Activated gamma-delta T cell treated with anti-CD3 and anti-CD28 coated beads, Interleukin-2, amount 50 U/mL, for 16 hours (primary cell): ENCODE data around the gene ATP6V1C2.

ENCODE experiments used
- DNase-seq: peaks from one replicate; pipeline ENCODE4 v3.0.0-alpha.2; 2020; ENCODE audit warnings: low read depth

ATP6V1C2 gene

DNA sequence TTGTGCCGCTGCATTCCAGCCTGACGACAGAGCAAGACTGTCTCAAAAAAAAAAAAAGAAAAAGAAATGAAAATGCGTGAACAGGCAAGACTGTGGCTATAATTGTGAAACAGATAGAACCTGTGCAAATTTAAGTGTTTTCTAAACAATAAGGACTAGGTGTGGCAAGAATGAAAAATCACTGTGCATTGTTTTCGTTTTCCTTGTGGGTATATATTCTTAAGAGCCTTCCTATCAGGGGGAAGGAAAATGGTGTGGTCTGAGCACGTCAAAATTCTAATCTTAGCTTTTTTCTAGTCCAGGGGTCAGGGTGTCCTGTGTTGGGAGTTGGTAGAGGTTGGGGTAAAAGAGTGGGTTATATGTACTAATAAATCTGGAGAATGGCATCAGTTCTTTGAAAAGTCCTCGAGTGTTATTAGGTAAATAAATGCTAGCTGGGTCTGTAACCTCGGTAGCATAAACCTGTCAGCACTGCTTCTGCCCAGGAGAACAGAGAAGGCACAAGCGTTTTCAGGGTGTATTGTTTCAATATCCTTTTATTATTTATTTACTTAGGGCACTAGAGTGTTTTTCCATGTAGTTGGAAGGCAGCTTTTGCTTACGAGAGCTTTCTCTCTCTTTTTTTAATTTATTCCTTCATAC, 11.6 kb downstream of the ATP6V1C2 start:
- no peak for DNase-seq

GRCh38 chr2:10733566-10733925, 12.1 kb downstream of the ATP6V1C2 start:
- no peak for DNase-seq

- DNase-seq, result no peak
Observed at GRCh38 chr2:10733980-10734379, 12.6 kb downstream of the ATP6V1C2 start.

GRCh38 chr2:10738192-10738591, 16.8 kb downstream of the ATP6V1C2 start:
- DNase-seq, result no peak

- no peak for DNase-seq
Observed at GRCh38 chr2:10740226-10740625, 18.8 kb downstream of the ATP6V1C2 start.

GRCh38 chr2:10741139-10741538, 19.7 kb downstream of the ATP6V1C2 start:
- DNase-seq, result no peak

- DNase-seq, result no peak
Observed at GRCh38 chr2:10742666-10743065, 21.2 kb downstream of the ATP6V1C2 start.

DNA sequence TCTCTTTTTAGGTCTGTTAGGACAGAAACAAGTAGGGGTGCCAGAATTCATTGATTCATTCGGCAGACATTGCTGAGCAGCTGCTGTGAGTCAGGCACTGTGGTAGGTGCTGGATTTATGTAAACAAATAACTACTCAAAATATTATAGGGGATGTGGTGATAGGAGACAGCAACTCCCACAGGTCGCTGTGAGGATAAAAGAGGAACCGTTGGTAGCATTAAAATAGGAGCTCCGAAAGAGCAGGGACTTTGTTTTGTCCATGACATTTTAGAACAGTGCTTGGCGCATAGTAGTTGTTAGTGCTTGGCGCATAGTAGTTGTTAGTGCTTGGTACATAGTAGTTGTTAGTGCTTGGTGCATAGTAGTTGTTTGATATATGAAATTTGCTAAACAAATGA, 29.2 kb downstream of the ATP6V1C2 start:
- no peak for DNase-seq

DNA sequence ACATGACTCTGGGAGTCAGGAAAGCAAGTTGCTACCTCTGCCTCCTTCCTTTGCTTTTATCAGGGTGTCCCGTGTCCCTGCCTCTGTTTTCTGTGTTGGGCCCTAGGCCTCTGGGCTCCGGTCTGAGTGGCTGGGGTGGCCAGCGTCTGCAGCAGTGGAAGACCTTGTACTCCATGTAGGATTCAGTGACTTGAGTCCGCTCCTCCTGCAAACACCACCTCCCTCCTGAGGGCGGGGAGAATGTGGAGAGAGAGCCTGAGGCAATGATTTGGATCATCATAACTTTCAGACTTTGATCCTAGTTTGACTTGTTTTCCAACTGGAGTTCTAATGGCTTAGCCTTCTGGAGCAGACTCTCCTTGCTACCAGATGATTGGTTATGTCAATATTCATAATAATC, 30.8 kb downstream of the ATP6V1C2 start:
- no peak for DNase-seq

- DNase-seq, result no peak
Observed at GRCh38 chr2:10753156-10753555, 31.7 kb downstream of the ATP6V1C2 start.

DNA sequence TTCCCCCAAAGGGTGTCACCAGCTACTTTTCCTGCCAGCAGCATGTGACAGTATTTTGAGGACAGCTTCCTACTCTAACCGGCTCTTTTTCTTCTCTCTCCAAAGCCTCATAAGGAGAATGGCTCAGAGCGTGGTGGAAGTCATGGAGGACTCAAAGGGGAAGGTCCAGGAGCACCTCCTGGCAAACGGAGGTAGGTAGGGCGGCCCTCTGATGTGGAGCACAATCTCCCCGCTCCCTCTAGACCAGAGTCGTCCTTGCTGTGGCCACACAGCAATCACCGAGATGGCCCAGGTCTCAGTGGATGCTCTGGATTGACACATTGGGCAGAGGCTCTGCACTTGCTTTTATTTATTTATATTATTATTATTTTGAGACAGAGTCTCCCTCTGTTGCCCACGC, 32.4 kb downstream of the ATP6V1C2 start:
- no peak for DNase-seq

DNA sequence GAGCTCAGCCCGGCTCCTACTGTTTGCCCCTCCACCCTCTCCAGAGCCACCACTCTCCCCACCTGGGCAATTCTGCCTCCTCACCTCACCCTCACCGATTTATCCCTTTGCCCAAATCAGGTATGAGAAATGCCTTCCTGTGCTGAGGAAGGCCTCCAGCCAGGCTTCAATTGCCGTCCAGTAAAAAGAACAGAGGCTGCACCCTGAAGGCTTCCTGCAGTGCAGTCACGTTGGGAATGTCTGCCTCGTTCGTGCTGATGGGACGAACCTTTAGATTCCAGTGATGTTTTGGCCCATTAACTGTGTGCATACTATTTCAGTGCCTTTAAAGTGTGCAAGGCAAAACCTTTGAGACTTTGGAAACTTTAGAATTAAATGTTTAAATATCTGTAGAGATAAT, 34.2 kb downstream of the ATP6V1C2 start:
- no peak for DNase-seq

DNA sequence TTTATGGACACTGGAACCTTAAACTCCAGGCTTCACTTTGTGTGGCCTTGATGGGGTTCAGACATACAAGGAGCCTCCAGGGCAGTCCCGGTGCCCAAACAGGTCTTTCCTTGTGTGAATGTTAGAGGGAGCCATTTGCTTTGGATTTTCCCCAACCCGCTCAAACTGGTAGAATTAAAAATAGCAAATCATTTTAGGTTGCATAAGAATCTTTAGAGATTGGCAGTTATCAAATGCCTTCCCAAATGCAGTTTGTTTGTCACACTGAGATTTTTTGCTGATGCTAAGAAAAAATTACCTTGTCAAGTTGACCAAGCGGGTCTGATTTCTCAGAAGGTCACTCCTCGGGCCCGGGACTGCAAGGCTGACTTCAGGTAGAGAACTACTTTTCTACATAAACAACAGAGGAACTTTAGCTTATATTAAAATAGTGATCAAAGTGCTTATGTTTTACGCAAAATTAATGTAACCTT, 36.4 kb downstream of the ATP6V1C2 start:
- no peak for DNase-seq

DNA sequence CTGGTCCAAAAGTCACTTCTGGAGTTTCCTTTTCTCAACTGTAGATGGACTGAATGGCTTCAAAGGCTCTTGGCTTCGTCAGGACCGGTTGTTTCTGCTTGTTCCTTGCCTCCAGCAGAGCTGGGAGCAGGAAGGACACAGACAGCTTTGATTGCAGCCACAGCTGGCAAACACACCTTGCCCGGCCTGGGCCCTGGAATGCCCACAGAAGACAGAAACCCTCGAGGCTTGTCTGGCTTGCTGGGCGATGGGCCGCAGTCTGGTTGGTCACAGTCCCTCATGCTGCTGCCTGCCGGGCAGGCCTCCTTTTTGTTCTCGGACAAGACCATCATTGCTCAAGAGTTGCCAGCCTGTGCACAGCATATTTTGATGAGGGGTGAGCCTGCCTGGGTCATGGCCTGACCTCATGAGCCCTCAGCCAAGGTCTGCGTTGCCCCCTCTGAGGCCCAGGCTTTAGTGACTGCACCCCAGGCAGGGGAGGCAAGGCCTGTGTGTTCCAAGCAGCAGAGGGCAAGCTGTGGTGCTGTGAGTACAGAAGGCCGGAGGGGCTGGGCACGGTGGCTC, 37.8 kb downstream of the ATP6V1C2 start:
- DNase-seq, result no peak

DNA sequence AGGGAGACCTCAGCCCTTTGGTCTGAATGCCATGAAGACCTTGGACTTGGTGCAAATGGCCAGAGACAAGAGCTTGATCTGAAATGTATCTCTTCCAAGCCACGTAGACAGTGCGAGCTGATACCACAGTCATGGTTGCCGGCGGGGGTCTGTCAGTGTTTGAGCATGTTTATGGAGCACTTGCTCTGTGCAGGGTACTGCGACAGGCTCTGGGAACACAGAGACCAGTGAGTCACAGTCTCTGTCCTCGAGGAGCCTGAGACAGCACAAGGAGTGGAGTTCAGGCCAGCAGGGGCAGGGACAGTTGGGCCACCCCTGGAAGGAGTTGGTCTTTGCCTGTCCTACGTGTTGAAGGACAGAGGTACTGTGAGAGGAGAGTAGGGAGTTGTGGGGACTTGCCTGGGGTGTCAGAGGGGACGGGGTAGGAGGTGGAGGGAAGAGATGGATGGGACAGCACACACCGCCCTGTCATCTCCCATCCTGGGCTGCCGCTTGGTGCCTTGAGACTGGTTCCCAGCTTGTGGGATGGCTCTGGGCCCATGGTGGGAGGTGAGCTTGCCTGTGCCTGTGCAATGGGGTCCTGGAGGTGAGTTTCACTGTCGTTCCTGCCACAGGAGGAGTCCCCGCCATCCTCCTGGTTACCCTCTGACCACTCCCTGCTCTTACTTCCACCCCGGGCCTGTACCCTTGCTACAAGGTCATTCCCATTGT, 39.5 kb downstream of the ATP6V1C2 start:
- DNase-seq, result no peak

GRCh38 chr2:10761591-10761990, 40.2 kb downstream of the ATP6V1C2 start:
- no peak for DNase-seq

DNA sequence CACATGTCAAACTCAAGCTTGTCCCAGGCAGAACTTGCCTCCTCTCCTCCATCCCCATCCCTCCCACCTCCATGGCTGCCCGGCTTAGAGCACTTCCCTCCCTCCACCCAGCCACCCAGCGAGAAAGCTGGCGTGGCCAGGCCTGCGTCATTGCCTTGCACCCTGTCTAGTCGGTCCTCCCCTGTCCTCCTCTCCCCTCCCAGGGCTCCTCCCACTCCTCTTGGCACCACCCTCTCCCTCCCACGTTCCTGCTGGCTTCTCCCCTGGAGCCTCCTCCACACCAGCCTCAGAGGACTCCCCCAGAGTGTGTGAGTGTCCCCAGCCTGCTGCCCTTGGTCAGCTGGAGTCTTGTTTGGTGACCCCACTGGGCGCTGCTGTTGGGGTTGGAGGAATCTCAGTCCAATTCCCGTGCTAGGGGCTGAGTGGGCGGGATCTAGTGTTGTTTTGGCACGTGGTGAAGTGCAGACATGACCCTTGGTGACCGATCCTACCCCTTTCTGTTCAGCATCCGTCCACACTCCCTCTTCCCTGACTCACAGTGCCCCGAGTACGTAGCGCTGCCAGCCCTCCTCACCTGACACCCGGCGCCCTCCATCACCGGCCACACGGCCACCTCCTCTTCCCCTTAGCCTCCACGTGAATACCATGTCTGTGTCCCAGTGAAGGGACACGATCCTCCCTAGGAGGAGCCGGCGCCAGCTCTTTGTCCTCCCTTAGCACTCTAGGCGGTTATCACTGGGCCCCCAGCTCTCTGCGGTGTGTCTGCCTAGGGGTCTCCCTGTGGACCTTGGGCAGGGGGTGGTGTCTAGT, 41.4 kb downstream of the ATP6V1C2 start:
- no peak for DNase-seq

DNA sequence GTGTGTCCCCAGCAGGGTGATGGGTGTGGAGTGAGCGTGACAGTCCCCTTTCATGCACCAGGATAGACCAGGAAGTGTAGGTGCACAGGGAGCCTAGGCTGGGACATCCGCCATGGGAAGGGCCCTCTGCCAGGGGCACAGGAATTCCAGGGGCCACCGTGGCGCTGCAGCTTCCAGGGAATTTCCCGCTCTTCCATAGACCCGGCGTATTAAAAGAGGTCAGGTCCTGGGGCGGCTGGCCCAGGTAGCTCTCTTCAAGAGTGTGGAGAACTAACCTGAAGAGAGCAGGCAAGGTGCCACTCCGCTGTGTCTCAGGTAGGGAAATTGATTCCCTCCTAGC, 42.0 kb downstream of the ATP6V1C2 start:
- DNase-seq, result no peak

DNA sequence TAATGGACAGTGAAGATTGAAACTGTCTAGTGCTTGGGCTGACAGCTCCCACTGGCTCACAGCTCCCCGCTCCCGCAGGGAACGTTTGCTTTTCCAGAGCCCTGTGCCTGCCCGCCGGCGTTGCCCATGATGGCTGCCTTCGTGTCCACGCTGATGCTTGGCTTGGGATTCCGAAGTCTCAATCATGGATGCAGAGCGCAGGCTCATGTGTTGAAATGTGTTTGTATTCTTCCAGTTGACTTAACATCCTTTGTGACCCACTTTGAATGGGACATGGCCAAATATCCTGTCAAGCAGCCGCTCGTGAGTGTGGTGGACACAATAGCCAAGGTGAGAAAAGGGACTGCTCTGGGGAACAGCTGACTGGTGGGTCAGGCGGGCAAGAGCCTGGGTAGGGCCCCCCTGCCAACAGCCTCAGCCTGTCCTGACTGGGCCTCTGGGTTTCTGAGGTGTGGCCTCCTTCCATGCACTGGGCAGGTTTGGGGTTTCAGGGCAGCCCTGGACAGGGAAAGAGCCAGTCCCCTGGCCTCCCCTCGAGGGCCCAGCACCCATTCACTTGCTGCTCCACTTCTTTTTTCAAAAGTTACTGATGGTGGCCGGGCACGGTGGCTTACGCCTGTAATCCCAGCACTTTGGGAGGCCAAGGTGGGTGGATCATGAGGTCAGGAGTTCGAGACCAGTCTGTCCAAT, 42.8 kb downstream of the ATP6V1C2 start:
- DNase-seq, result no peak

DNA sequence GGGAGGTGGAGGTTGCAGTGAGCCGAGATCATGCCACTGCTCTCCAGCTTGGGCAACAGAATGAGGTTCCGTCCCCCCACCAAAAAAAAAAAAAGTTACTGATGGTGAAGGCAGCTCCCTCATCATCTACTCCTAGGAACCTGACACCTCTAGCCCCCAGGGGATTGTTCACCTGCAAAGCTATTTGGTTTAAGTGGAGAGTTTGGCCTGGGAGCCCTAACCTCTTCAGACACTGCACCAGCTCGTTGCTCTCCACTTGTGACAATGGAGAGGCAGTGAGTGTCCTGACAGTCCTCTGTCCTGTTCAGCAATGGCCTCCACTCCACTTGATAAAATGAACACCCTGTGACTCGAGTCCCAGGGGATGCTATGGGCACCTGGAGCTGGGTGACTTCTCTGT, 43.5 kb downstream of the ATP6V1C2 start:
- no peak for DNase-seq

GRCh38 chr2:10765461-10765860, 44.0 kb downstream of the ATP6V1C2 start:
- no peak for DNase-seq

- no peak for DNase-seq
Observed at GRCh38 chr2:10765914-10766313, 44.5 kb downstream of the ATP6V1C2 start.
